Measurements from ENCODE around the gene MXRA7. TPM values are rescaled to one million over a fixed set of nuclear protein-coding genes. Genes with fewer than 3 reads are reported as not detected.
A peak's percentile ranks its signal among the peaks of the same experiment; 100 is the strongest.

The MXRA7 gene
- total RNA-seq, 6 experiments from 2014 or later = 180 to 259 (median 192) TPM

DNA sequence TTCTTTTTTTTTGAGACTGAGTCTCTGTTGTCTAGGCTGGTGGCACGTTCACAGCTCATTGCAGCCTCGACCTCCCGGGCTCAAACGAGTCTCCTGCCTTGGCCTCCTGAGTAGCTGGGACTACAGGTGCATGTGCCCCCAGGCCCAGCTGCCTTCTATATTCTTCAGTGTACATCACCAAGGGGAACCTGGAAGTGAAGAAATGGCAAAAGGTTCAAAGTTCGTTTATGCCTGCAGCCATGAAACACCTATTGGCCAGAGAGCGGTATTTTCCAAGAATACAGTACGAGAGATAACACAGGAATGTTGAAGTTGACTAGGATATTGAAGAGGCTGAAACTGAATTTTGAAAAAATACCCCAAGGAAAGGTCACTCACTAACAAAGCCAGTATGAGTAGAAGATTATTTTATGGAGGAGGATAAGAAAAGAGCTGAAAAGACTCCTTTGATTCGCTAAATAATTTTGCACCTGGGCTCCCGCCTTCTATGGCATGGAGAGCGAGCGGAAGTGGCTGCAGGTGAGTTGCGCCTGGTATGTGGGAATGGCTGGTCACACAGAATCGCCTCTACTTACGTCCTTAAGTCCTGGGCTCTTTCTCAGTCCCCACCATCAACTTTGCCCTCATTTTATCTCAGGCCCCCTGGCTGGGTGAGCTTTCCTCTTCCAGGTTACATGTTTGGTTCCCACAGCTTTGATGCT, 77.0 kb downstream of the MXRA7 start:
- DNase-seq = no peak
- no peak overlapping the region for H3K27ac Mint-ChIP-seq
- TF ChIP-seq, protein P1, sequence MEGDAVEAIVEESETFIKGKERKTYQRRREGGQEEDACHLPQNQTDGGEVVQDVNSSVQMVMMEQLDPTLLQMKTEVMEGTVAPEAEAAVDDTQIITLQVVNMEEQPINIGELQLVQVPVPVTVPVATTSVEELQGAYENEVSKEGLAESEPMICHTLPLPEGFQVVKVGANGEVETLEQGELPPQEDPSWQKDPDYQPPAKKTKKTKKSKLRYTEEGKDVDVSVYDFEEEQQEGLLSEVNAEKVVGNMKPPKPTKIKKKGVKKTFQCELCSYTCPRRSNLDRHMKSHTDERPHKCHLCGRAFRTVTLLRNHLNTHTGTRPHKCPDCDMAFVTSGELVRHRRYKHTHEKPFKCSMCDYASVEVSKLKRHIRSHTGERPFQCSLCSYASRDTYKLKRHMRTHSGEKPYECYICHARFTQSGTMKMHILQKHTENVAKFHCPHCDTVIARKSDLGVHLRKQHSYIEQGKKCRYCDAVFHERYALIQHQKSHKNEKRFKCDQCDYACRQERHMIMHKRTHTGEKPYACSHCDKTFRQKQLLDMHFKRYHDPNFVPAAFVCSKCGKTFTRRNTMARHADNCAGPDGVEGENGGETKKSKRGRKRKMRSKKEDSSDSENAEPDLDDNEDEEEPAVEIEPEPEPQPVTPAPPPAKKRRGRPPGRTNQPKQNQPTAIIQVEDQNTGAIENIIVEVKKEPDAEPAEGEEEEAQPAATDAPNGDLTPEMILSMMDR (IDR thresholded peaks at IDR 0.05) = no peak
- no peaks in the 10 kb centered on the region for H3K9me3 Mint-ChIP-seq
- peaks cover 19% of the 10 kb centered on the region for H3K4me1 Mint-ChIP-seq (ENCODE audit: low read depth)
- no peak overlapping the region for H3K4me3 Mint-ChIP-seq
- peaks cover under 1% of the 10 kb centered on the region for H3K27me3 Mint-ChIP-seq (ENCODE audit: insufficient read depth)
- no peaks in the 10 kb centered on the region for H3K36me3 Mint-ChIP-seq (ENCODE audit: low read depth)

DNA sequence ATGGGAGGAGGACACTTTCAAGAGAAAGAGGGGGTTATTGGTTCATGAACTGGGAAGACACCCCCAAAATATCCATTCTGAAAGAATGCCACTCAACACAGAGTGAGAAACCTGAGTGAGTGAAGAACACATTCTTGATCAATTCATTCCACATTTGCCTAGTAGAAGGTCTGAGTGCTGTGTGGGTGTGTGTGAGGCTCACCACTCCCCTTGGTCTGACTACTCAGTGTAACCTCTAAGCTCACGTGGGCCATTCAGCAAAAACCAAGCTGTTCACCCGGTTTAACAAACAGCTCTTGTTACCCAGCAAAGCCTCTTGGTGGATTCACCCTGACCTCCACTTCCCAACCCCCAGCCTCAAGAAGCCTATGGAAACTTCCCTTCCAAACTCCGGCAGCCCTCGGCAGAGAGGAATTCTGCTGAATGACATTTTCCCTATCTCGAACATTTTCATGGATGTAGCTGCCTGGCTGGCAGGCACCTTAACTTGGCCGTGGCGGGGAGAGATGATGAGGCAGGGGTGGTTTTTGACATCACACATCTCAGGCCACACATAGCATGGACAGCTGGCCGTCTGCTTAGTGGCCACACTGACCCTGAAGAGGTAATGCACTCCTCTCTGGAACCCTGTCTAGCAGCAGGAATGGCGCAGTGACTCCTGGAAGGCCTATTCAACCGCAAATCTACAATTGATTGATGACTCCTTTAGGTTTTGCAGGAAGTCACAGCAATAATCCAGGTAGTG, 78.8 kb downstream of the MXRA7 start:
- no peak overlapping the region for H3K27ac Mint-ChIP-seq
- H3K27me3 Mint-ChIP-seq (ENCODE audit: insufficient read depth) = peaks cover 8% of the 10 kb centered on the region
- H3K9me3 Mint-ChIP-seq = no peaks in the 10 kb centered on the region
- peaks cover 19% of the 10 kb centered on the region for H3K4me1 Mint-ChIP-seq (ENCODE audit: low read depth)
- TF ChIP-seq, protein P1 (IDR thresholded peaks at IDR 0.05) = no peak
- H3K36me3 Mint-ChIP-seq (ENCODE audit: low read depth) = no peaks in the 10 kb centered on the region
- H3K4me3 Mint-ChIP-seq = no peak overlapping the region
- no peak for DNase-seq

DNA sequence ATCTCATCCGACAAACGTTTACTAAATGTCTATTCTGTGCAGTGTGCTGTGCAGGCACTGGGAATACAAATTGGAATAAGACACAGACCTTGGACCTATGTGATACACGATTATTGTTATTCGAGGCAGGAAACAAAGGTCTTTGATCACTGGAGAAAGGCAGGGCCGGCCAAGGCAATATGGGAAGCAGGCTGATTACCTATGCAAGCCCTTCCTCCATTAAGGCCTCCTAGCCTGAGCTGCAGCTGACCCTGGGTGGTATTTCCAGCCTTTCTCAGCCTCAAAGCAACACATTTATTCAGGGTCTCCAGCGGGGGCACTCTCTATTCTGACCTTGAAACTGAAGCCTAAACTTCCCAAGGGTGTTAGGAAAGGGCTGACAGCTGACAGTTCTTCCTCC, 80.6 kb downstream of the MXRA7 start:
- no peak overlapping the region for H3K27ac Mint-ChIP-seq
- no peak overlapping the region for H3K4me3 Mint-ChIP-seq
- no peaks in the 10 kb centered on the region for H3K36me3 Mint-ChIP-seq (ENCODE audit: low read depth)
- H3K9me3 Mint-ChIP-seq = no peaks in the 10 kb centered on the region
- H3K4me1 Mint-ChIP-seq (ENCODE audit: low read depth) = peaks cover 7% of the 10 kb centered on the region
- H3K27me3 Mint-ChIP-seq (ENCODE audit: insufficient read depth) = peaks cover 17% of the 10 kb centered on the region
- no peak for DNase-seq
- TF ChIP-seq, protein P1 (IDR thresholded peaks at IDR 0.05) = no peak

Small RNA genes within 50 kb of the gene (microRNA-seq; reads per million reads assigned to microRNA genes)
- gene MIR636 = 7.7 reads per million, percentile 2 among the genes with 10 or more reads in this experiment

Other genes with a start within 250 kb of the MXRA7 start
- under 1 TPM in 1 of 6 experiments, not detected in 5; 0.21 TPM for gene AANAT, start 243.4 kb downstream of the MXRA7 start, total RNA-seq (2021; fragmentation: NEBNext Ultra II Directional; extraction: Animal tissue kit (Norgen Biotek cat#: 25700))
- 10 to 100 TPM in 2 of 6 experiments, 1 to 10 TPM in 4; 7.1 to 13.1 (median 9.4) TPM for gene RHBDF2, start 209.5 kb downstream of the MXRA7 start, total RNA-seq (2021; fragmentation: NEBNext Ultra II Directional; extraction: Animal tissue kit (Norgen Biotek cat#: 25700))
- under 1 TPM; 0.26 to 0.66 (median 0.33) TPM for gene CYGB, start 173.3 kb downstream of the MXRA7 start, total RNA-seq (2021; fragmentation: NEBNext Ultra II Directional; extraction: Animal tissue kit (Norgen Biotek cat#: 25700))
- gene PRCD, start 170.9 kb downstream of the MXRA7 start, total RNA-seq (2021; fragmentation: NEBNext Ultra II Directional; extraction: Animal tissue kit (Norgen Biotek cat#: 25700)) = not detected
- under 1 TPM in 5 of 6 experiments, not detected in 1; 0.20 to 0.71 (median 0.34) TPM for gene ST6GALNAC2, start 125.1 kb downstream of the MXRA7 start, total RNA-seq (2021; fragmentation: NEBNext Ultra II Directional; extraction: Animal tissue kit (Norgen Biotek cat#: 25700))
- not detected for gene ST6GALNAC1, start 67.2 kb downstream of the MXRA7 start, total RNA-seq (2021; fragmentation: NEBNext Ultra II Directional; extraction: Animal tissue kit (Norgen Biotek cat#: 25700))
- gene JMJD6, start 15.6 kb upstream of the MXRA7 start, total RNA-seq (2021; fragmentation: NEBNext Ultra II Directional; extraction: Animal tissue kit (Norgen Biotek cat#: 25700)) = 10 to 100 TPM; 32.9 to 44.3 (median 37.3) TPM
- 10 to 100 TPM; 30.1 to 32.8 (median 31.1) TPM for gene METTL23, start 15.9 kb upstream of the MXRA7 start, total RNA-seq (2021; fragmentation: NEBNext Ultra II Directional; extraction: Animal tissue kit (Norgen Biotek cat#: 25700))
- 100 to 1,000 TPM; 179 to 220 (median 215) TPM for gene SRSF2, start 26.4 kb upstream of the MXRA7 start, total RNA-seq (2021; fragmentation: NEBNext Ultra II Directional; extraction: Animal tissue kit (Norgen Biotek cat#: 25700))
- 10 to 100 TPM; 16.1 to 23.4 (median 20.7) TPM for gene MFSD11, start 27.2 kb upstream of the MXRA7 start, total RNA-seq (2021; fragmentation: NEBNext Ultra II Directional; extraction: Animal tissue kit (Norgen Biotek cat#: 25700))
- 1 to 10 TPM; 1.5 to 2.3 (median 1.8) TPM for gene MGAT5B, start 157.4 kb upstream of the MXRA7 start, total RNA-seq (2021; fragmentation: NEBNext Ultra II Directional; extraction: Animal tissue kit (Norgen Biotek cat#: 25700))